Measurements from ENCODE around the gene RNF224. TPM values are rescaled to one million over a fixed set of nuclear protein-coding genes. Genes with fewer than 3 reads are reported as not detected.

The RNF224 gene
- total and polyA plus RNA-seq, 2 experiments from 2014 or later, result 0.63 TPM; not detected in 1

DNA sequence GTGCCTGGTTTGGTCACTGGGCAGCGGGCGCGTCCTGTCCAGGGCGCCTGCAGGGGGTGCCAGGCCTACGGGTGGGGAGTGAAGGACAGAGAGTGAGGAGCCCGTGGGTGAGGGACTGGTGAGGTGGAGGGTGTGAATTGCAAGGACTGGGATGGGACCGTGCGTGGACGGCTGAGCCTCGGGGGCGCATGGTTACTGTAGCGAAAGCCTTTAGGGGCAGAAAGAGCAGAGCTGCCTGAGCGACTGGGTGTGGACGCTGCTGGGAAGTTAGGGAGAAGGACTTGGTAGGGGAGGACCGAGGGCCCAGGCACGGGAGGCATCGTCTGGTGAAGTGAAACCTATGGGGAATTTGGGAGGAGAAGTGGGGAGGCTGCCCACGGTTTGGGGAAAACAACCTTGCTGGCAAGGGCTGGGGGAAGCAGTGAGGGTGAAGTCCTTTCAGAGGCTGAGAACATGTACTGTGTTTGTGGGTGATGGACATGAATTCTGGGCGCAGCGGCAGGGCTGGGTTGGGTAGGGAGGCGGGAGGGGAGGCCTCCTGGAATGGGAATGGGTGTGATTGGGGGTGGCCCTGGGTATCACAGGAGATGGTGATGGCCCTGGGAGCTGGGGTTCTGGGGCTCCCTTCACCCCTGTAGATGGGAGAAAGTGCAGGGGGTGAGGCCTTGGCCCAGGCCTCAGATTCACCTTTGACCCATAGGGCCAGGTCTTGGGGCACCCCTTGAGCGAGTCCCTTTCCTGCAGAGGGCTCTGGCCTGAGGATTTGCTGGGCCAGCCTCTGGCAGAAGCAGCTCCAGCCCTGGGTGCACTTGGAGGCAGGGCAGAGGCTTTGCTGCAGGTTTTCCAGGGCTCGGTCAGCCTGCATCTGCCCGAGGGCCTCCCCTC is 48.5 kb downstream of the RNF224 start (continued):
- TF ChIP-seq, protein P1, sequence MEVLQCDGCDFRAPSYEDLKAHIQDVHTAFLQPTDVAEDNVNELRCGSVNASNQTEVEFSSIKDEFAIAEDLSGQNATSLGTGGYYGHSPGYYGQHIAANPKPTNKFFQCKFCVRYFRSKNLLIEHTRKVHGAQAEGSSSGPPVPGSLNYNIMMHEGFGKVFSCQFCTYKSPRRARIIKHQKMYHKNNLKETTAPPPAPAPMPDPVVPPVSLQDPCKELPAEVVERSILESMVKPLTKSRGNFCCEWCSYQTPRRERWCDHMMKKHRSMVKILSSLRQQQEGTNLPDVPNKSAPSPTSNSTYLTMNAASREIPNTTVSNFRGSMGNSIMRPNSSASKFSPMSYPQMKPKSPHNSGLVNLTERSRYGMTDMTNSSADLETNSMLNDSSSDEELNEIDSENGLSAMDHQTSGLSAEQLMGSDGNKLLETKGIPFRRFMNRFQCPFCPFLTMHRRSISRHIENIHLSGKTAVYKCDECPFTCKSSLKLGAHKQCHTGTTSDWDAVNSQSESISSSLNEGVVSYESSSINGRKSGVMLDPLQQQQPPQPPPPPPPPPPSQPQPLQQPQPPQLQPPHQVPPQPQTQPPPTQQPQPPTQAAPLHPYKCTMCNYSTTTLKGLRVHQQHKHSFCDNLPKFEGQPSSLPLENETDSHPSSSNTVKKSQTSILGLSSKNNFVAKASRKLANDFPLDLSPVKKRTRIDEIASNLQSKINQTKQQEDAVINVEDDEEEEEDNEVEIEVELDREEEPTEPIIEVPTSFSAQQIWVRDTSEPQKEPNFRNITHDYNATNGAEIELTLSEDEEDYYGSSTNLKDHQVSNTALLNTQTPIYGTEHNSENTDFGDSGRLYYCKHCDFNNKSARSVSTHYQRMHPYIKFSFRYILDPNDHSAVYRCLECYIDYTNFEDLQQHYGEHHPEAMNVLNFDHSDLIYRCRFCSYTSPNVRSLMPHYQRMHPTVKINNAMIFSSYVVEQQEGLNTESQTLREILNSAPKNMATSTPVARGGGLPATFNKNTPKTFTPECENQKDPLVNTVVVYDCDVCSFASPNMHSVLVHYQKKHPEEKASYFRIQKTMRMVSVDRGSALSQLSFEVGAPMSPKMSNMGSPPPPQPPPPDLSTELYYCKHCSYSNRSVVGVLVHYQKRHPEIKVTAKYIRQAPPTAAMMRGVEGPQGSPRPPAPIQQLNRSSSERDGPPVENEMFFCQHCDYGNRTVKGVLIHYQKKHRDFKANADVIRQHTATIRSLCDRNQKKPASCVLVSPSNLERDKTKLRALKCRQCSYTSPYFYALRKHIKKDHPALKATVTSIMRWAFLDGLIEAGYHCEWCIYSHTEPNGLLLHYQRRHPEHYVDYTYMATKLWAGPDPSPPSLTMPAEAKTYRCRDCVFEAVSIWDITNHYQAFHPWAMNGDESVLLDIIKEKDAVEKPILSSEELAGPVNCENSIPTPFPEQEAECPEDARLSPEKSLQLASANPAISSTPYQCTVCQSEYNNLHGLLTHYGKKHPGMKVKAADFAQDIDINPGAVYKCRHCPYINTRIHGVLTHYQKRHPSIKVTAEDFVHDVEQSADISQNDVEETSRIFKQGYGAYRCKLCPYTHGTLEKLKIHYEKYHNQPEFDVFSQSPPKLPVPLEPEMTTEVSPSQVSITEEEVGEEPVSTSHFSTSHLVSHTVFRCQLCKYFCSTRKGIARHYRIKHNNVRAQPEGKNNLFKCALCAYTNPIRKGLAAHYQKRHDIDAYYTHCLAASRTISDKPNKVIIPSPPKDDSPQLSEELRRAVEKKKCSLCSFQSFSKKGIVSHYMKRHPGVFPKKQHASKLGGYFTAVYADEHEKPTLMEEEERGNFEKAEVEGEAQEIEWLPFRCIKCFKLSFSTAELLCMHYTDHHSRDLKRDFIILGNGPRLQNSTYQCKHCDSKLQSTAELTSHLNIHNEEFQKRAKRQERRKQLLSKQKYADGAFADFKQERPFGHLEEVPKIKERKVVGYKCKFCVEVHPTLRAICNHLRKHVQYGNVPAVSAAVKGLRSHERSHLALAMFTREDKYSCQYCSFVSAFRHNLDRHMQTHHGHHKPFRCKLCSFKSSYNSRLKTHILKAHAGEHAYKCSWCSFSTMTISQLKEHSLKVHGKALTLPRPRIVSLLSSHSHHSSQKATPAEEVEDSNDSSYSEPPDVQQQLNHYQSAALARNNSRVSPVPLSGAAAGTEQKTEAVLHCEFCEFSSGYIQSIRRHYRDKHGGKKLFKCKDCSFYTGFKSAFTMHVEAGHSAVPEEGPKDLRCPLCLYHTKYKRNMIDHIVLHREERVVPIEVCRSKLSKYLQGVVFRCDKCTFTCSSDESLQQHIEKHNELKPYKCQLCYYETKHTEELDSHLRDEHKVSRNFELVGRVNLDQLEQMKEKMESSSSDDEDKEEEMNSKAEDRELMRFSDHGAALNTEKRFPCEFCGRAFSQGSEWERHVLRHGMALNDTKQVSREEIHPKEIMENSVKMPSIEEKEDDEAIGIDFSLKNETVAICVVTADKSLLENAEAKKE (CRISPR knock-in tag; IDR thresholded peaks at IDR 0.05), result no peak
- no peak for TF ChIP-seq CREB1 (CRISPR knock-in tag; IDR thresholded peaks at IDR 0.05; ENCODE audit: low read depth)
- TF ChIP-seq NANOG (IDR thresholded peaks at IDR 0.05; ENCODE audit: borderline replicate concordance), result no peak
- TF ChIP-seq ETS1 (IDR thresholded peaks at IDR 0.05), result no peak

GRCh38 chr9:137276473-137277328 is 49.4 kb downstream of the RNF224 start:
- Histone ChIP-seq H3K4me3 (peak overlapping the region; percentile 64), H3K4me1 (ENCODE audit: insufficient read depth) (peaks cover 12% of the 10 kb centered on the region), H2AFZ (peak overlapping the region; percentile 47; the same call in 1 of the 2 replicates), H3K9me2 (ENCODE audit: insufficient read depth) (no peaks in the 10 kb centered on the region), H3F3A (replicated peaks; ENCODE audit: low read depth) (0 out of 2 replicates have a peak, but pooled peaks cover 13% of the 10 kb centered on the region), H3K36me3 (ENCODE audit: insufficient read depth) (no peaks in the 10 kb centered on the region), H3K27me3 (ENCODE audit: insufficient read depth) (peaks cover 4% of the 10 kb centered on the region; the same call in 1 of the 2 replicates), H3K27ac (ENCODE audit: low read depth) (peak overlapping the region; percentile 94), H3K4me2 (peak overlapping the region; percentile 88), H4K20me1 (replicated peaks; ENCODE audit: insufficient read depth) (no peaks in the 10 kb centered on the region), H3K79me2 (replicated peaks; ENCODE audit: insufficient read depth) (no peaks in the 10 kb centered on the region)
- peak overlapping the region; percentile 68 for H3K4me3 Mint-ChIP-seq
- TF ChIP-seq EZH2phosphoT487 (IDR thresholded peaks at IDR 0.05; ENCODE audit: unreplicated experiment) (no peak), POLR2AphosphoS5 (IDR thresholded peaks at IDR 0.05; ENCODE audit: low read depth) (no peak), EZH2 (IDR thresholded peaks at IDR 0.05; ENCODE audit: low read depth, unreplicated experiment) (no peak)
- TF ChIP-seq, protein P2, sequence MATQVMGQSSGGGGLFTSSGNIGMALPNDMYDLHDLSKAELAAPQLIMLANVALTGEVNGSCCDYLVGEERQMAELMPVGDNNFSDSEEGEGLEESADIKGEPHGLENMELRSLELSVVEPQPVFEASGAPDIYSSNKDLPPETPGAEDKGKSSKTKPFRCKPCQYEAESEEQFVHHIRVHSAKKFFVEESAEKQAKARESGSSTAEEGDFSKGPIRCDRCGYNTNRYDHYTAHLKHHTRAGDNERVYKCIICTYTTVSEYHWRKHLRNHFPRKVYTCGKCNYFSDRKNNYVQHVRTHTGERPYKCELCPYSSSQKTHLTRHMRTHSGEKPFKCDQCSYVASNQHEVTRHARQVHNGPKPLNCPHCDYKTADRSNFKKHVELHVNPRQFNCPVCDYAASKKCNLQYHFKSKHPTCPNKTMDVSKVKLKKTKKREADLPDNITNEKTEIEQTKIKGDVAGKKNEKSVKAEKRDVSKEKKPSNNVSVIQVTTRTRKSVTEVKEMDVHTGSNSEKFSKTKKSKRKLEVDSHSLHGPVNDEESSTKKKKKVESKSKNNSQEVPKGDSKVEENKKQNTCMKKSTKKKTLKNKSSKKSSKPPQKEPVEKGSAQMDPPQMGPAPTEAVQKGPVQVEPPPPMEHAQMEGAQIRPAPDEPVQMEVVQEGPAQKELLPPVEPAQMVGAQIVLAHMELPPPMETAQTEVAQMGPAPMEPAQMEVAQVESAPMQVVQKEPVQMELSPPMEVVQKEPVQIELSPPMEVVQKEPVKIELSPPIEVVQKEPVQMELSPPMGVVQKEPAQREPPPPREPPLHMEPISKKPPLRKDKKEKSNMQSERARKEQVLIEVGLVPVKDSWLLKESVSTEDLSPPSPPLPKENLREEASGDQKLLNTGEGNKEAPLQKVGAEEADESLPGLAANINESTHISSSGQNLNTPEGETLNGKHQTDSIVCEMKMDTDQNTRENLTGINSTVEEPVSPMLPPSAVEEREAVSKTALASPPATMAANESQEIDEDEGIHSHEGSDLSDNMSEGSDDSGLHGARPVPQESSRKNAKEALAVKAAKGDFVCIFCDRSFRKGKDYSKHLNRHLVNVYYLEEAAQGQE (IDR thresholded peaks at IDR 0.05; ENCODE audit: unreplicated experiment), result no peak
- H3K27me3 Mint-ChIP-seq (ENCODE audit: insufficient read depth, low read depth, poor library complexity), result peaks cover 31% of the 10 kb centered on the region
- peak; percentile 79 for DNase-seq (ENCODE audit: low spot score)
- H3K27ac Mint-ChIP-seq, result peak overlapping the region; percentile 97
- no peaks in the 10 kb centered on the region; the same call in 2 of the 3 replicates for H3K9me3 Mint-ChIP-seq
- peak; percentile 24 for ATAC-seq
- peaks cover 36% of the 10 kb centered on the region for H3K4me1 Mint-ChIP-seq
- H3K36me3 Mint-ChIP-seq (ENCODE audit: low read depth), result peaks cover 7% of the 10 kb centered on the region
